Sigmoid colon (tissue), 7 donors: Measurements from ENCODE around the gene SYNE4. TPM values are rescaled to one million over a fixed set of nuclear protein-coding genes. Genes with fewer than 3 reads are reported as not detected.

Experiments
- DNase-seq: peaks from one replicate; pipeline ENCODE4 v3.0.0-alpha.2; 2019
- H3K27ac ChIP-seq, 4 donors: fragments of 200-600 bp; sonication (generic); one replicate each; pipeline ENCODE4 v1.5.1; 2016 to 2019; ENCODE audit warnings: mild to moderate bottlenecking in 1 of 4
- H3K27me3 ChIP-seq, 3 donors: fragments of 200-600 bp; sonication (generic); one replicate each; pipeline ENCODE4 v1.5.1; 2019; ENCODE audit warnings: mild to moderate bottlenecking in 1 of 3
- H3K36me3 ChIP-seq, 4 donors: fragments of 200-600 bp; sonication (generic); one replicate each; pipeline ENCODE4 v1.5.1; 2016 to 2019
- H3K4me1 ChIP-seq, 4 donors: fragments of 200-600 bp; sonication (generic); one replicate each; pipeline ENCODE4 v1.5.1; 2017 to 2019
- H3K4me3 ChIP-seq, 4 donors: fragments of 200-600 bp; sonication (generic); one replicate each; pipeline ENCODE4 v1.5.1; 2017 to 2019; ENCODE audit warnings: mild to moderate bottlenecking in 2 of 4, moderate library complexity in 1 of 4
- H3K9me3 ChIP-seq, 4 donors: fragments of 200-600 bp in 3 of 4; sonication (generic) in 3 of 4; one replicate each; pipeline versions ENCODE4 v1.5.1 to v1.6.1; 2013 to 2019
- CTCF ChIP-seq, 4 experiments: fragments of 450-650 bp in 3 of 4; fragments of 200-600 bp in 1 of 4; IDR thresholded peaks; one replicate each; pipeline ENCODE4 v1.5.1; 2016 to 2019; ENCODE audit warnings: antibody characterized with exemption in 4 of 4, mild to moderate bottlenecking in 3 of 4, moderate library complexity in 2 of 4
- EP300 ChIP-seq, 4 donors: sonication (generic); formaldehyde crosslinking; IDR thresholded peaks; one replicate each; pipeline ENCODE4 v1.6.1; 2017; ENCODE audit warnings: antibody characterized with exemption in 4 of 4
- POLR2A ChIP-seq, 2 donors: fragments of 450-650 bp; IDR thresholded peaks; one replicate each; pipeline ENCODE4 v1.6.1; 2016; ENCODE audit warnings: antibody characterized with exemption in 2 of 2, mild to moderate bottlenecking in 2 of 2, moderate library complexity in 2 of 2
- POLR2AphosphoS5 ChIP-seq, 4 donors: sonication (generic); formaldehyde crosslinking; IDR thresholded peaks; one replicate each; pipeline ENCODE4 v1.6.1; 2017; ENCODE audit warnings: antibody characterized with exemption in 4 of 4
- WGBS, 2 donors: extraction: QIAGEN DNeasy Blood & Tissue Kit; methylation state at CpG; one replicate each; pipeline ENCODE4 v1.1.7; 2013; 5-methylcytosine and 5-hydroxymethylcytosine counted together
- intact Hi-C: fragments of 100-400 bp; cut with DNase I; formaldehyde crosslinking; loops from one replicate; pipeline ENCODE4 v1.15.1; 2023
- polyA plus RNA-seq, 3 donors: library from polyadenylated mRNA; stranded (reverse); fragments of 200-250 nt; gene quantifications; one replicate each; pipeline ENCODE4 v1.2.3, GENCODE V29; 2013
- total RNA-seq, 4 donors: library from RNA; depleted of rRNA; stranded (reverse); fragments of >200 nt; gene quantifications; one replicate each; pipeline ENCODE4 v1.1.0, GENCODE V29; 2016
- donor health status: healthy with polysubstance abuse.
- donor health status: Bipolar disorder and iron deficiency.
- donor health status: healthy.

SYNE4 gene
- total and polyA plus RNA-seq, 7 donors = 0.28 to 7.8 (median 0.82) TPM

GRCh38 chr19:36031308-36031707 lies 22.7 kb upstream of the SYNE4 start:
- no peaks in the 10 kb centered on the region for H3K27me3 ChIP-seq
- peak overlapping the region in 2 of 4 donors; percentile 9 to 88 for H3K27ac ChIP-seq
- peaks cover 0 to 34% (median 10%) of the 10 kb centered on the region in 4 donors for H3K36me3 ChIP-seq
- no peak overlapping the region for H3K4me3 ChIP-seq
- DNase-seq = no peak
- TF ChIP-seq CTCF (IDR thresholded peaks at IDR 0.05) (no peak), POLR2A (IDR thresholded peaks at IDR 0.05) (no peak), EP300 (IDR thresholded peaks at IDR 0.05) (no peak), POLR2AphosphoS5 (IDR thresholded peaks at IDR 0.05) (no peak)
- WGBS, 2 donors = 92% methylated on average over 6 of the region's 6 CpGs
- intact Hi-C loops = no loop called here
- no peaks in the 10 kb centered on the region for H3K9me3 ChIP-seq
- peaks cover 0 to 26% (median 14%) of the 10 kb centered on the region in 4 donors for H3K4me1 ChIP-seq

GRCh38 chr19:36030264-36031148 lies 21.9 kb upstream of the SYNE4 start:
- H3K36me3 ChIP-seq = peaks cover 0 to 42% (median 16%) of the 10 kb centered on the region in 4 donors
- no peaks in the 10 kb centered on the region for H3K9me3 ChIP-seq
- 91% methylated on average over 8 of the region's 8 CpGs for WGBS, 2 donors
- peak overlapping the region in 2 of 4 donors; percentile 11 to 19 for H3K27ac ChIP-seq
- no peak for DNase-seq
- no peaks in the 10 kb centered on the region for H3K27me3 ChIP-seq
- intact Hi-C loops = no loop called here
- H3K4me1 ChIP-seq = peaks cover 0 to 26% (median 14%) of the 10 kb centered on the region in 4 donors
- H3K4me3 ChIP-seq = no peak overlapping the region
- no peak for TF ChIP-seq EP300 (IDR thresholded peaks at IDR 0.05)
- no peak for TF ChIP-seq POLR2A (IDR thresholded peaks at IDR 0.05)
- TF ChIP-seq POLR2AphosphoS5 (IDR thresholded peaks at IDR 0.05) = no peak
- no peak for TF ChIP-seq CTCF (IDR thresholded peaks at IDR 0.05)

GRCh38 chr19:36028313-36029041 lies 19.9 kb upstream of the SYNE4 start:
- no peak for DNase-seq
- WGBS, 2 donors = 85 to 89% methylated on average over 10 of the region's 10 CpGs
- Histone ChIP-seq H3K4me3 (no peak overlapping the region), H3K4me1 (peaks cover 0 to 25% (median 14%) of the 10 kb centered on the region in 4 donors), H3K27me3 (no peaks in the 10 kb centered on the region), H3K36me3 (peaks cover 6 to 51% (median 23%) of the 10 kb centered on the region in 4 donors), H3K27ac (no peak overlapping the region), H3K9me3 (no peaks in the 10 kb centered on the region)
- no peak for TF ChIP-seq POLR2A (IDR thresholded peaks at IDR 0.05)
- TF ChIP-seq CTCF (IDR thresholded peaks at IDR 0.05) = no peak
- no peak for TF ChIP-seq POLR2AphosphoS5 (IDR thresholded peaks at IDR 0.05)
- no peak for TF ChIP-seq EP300 (IDR thresholded peaks at IDR 0.05)
- intact Hi-C loops = no loop called here

GRCh38 chr19:36027696-36028095 lies 19.1 kb upstream of the SYNE4 start:
- no peak for DNase-seq
- TF ChIP-seq EP300 (IDR thresholded peaks at IDR 0.05) (no peak), POLR2AphosphoS5 (IDR thresholded peaks at IDR 0.05) (no peak), POLR2A (IDR thresholded peaks at IDR 0.05) (no peak), CTCF (IDR thresholded peaks at IDR 0.05) (no peak)
- 97 to 98% methylated on average over 6 of the region's 6 CpGs for WGBS, 2 donors
- Histone ChIP-seq H3K27me3 (no peaks in the 10 kb centered on the region), H3K4me1 (peaks cover 0 to 18% (median 7%) of the 10 kb centered on the region in 4 donors), H3K27ac (no peak overlapping the region), H3K36me3 (peaks cover 9 to 59% (median 23%) of the 10 kb centered on the region in 4 donors), H3K9me3 (no peaks in the 10 kb centered on the region), H3K4me3 (no peak overlapping the region)
- intact Hi-C loops = no loop called here
